VCaP (cell line): ENCODE results near the gene TSGA10.
A peak's percentile ranks its signal among the peaks of the same experiment; 100 is the strongest.

Source experiments
- H3K27ac ChIP-seq: fragments of 450-650 bp; 2 replicates; pipeline ENCODE4 v1.5.1; 2017
- CTCF ChIP-seq: fragments of 450-650 bp; conservative IDR thresholded peaks from 2 replicates; pipeline ENCODE4 v1.5.1; 2017; ENCODE audit warnings: mild to moderate bottlenecking, moderate library complexity

The TSGA10 gene

GRCh38 chr2:98948956-98949739 lies 205.6 kb downstream of the TSGA10 start:
- no peak for TF ChIP-seq CTCF
- peak overlapping the region; percentile 58 for H3K27ac ChIP-seq

GRCh38 chr2:98947554-98947953 lies 207.2 kb downstream of the TSGA10 start:
- no peak overlapping the region for H3K27ac ChIP-seq
- no peak for TF ChIP-seq CTCF
